ENCODE results near the gene DSTN. TPM values are rescaled to one million over a fixed set of nuclear protein-coding genes. Genes with fewer than 3 reads are reported as not detected.
A peak's percentile ranks its signal among the peaks of the same experiment; 100 is the strongest.

DSTN gene
- total and polyA plus RNA-seq, 4 donors: 174 to 405 (median 314) TPM

DNA sequence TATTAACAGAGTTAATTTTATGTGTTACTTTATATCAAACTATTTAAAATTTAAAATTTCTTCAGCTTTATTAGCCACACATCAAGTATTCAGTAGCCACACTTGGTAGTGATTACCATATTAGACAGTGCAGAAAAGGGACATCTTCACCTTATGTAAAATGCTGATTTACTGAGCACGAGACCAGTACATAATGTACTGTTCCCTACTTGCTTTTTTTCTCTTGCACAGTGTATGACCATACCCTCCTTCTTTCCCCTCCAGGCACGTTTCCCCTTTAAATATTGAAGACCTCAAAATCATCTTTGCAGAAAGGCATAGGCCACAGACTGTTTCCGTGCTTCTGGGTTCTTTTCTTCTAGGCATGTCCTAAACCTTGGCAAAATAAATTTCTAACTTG, 17.9 kb downstream of the DSTN start:
- no peak for DNase-seq (ENCODE audit: low read depth in 4 of 6, low spot score in 6 of 6)
- Histone ChIP-seq H3K4me1 (ENCODE audit: control insufficient read depth, insufficient read depth, low read length) (no peaks in the 10 kb centered on the region), H3K4me3 (ENCODE audit: low read depth, low read length) (no peak overlapping the region), H3K27ac (ENCODE audit: low read depth, low read length) (no peak overlapping the region), H3K36me3 (ENCODE audit: control insufficient read depth, insufficient read depth, low read length) (peaks cover 4% of the 10 kb centered on the region), H3K9me3 (ENCODE audit: control insufficient read depth, insufficient read depth, low read length) (no peaks in the 10 kb centered on the region), H3K27me3 (ENCODE audit: control insufficient read depth, insufficient read depth, low read length) (no peaks in the 10 kb centered on the region)
- WGBS (ENCODE audit: insufficient coverage): 50% methylated on average over 3 of the region's 3 CpGs

GRCh38 chr20:17589161-17589834, 19.4 kb downstream of the DSTN start:
- H3K4me3 ChIP-seq (ENCODE audit: low read depth, low read length): no peak overlapping the region
- WGBS (ENCODE audit: insufficient coverage): 83% methylated on average over 5 of the region's 8 CpGs
- no peak for DNase-seq (ENCODE audit: low read depth in 4 of 6, low spot score in 6 of 6)
- no peaks in the 10 kb centered on the region for H3K9me3 ChIP-seq (ENCODE audit: control insufficient read depth, insufficient read depth, low read length)
- no peaks in the 10 kb centered on the region for H3K4me1 ChIP-seq (ENCODE audit: control insufficient read depth, insufficient read depth, low read length)
- peaks cover 4% of the 10 kb centered on the region for H3K36me3 ChIP-seq (ENCODE audit: control insufficient read depth, insufficient read depth, low read length)
- H3K27me3 ChIP-seq (ENCODE audit: control insufficient read depth, insufficient read depth, low read length): no peaks in the 10 kb centered on the region
- H3K27ac ChIP-seq (ENCODE audit: low read depth, low read length): no peak overlapping the region

GRCh38 chr20:17590245-17590644, 20.4 kb downstream of the DSTN start:
- no peaks in the 10 kb centered on the region for H3K9me3 ChIP-seq (ENCODE audit: control insufficient read depth, insufficient read depth, low read length)
- 67% methylated on average over 1 of the region's 1 CpG for WGBS (ENCODE audit: insufficient coverage)
- no peak overlapping the region for H3K4me3 ChIP-seq (ENCODE audit: low read depth, low read length)

DNA sequence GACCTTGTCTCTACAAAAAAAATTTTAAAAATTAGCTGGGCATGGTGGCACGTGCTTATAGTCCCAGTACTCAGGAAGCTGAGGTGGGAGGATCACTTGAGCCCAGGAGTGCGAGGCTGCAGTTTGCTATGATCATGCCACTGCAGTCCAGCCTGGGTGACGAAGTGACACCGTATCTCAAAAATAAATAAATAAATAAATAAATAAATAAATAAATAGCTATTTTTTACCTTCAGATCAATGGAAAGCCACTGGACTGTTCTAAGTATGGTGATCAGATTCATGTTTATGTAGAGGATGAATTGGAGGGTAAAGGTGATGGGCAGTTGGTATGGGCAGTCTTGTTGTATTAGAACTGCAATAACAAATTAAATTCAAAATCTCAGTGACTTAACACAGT, 24.0 kb downstream of the DSTN start:
- Histone ChIP-seq H3K4me3 (ENCODE audit: low read depth, low read length) (no peak overlapping the region), H3K27ac (ENCODE audit: low read depth, low read length) (no peak overlapping the region), H3K36me3 (ENCODE audit: control insufficient read depth, insufficient read depth, low read length) (peaks cover 4% of the 10 kb centered on the region), H3K27me3 (ENCODE audit: control insufficient read depth, insufficient read depth, low read length) (no peaks in the 10 kb centered on the region), H3K9me3 (ENCODE audit: control insufficient read depth, insufficient read depth, low read length) (no peaks in the 10 kb centered on the region), H3K4me1 (ENCODE audit: control insufficient read depth, insufficient read depth, low read length) (no peaks in the 10 kb centered on the region)
- no peak for DNase-seq (ENCODE audit: low read depth in 4 of 6, low spot score in 6 of 6)
- 100% methylated on average over 1 of the region's 4 CpGs for WGBS (ENCODE audit: insufficient coverage)

More at GRCh38 chr20:17590245-17590644, 20.4 kb downstream of the DSTN start:
- no peak overlapping the region for H3K27ac ChIP-seq (ENCODE audit: low read depth, low read length)
- no peaks in the 10 kb centered on the region for H3K27me3 ChIP-seq (ENCODE audit: control insufficient read depth, insufficient read depth, low read length)
- peaks cover 4% of the 10 kb centered on the region for H3K36me3 ChIP-seq (ENCODE audit: control insufficient read depth, insufficient read depth, low read length)
- DNase-seq (ENCODE audit: low read depth in 4 of 6, low spot score in 6 of 6): no peak
- no peaks in the 10 kb centered on the region for H3K4me1 ChIP-seq (ENCODE audit: control insufficient read depth, insufficient read depth, low read length)

DNA sequence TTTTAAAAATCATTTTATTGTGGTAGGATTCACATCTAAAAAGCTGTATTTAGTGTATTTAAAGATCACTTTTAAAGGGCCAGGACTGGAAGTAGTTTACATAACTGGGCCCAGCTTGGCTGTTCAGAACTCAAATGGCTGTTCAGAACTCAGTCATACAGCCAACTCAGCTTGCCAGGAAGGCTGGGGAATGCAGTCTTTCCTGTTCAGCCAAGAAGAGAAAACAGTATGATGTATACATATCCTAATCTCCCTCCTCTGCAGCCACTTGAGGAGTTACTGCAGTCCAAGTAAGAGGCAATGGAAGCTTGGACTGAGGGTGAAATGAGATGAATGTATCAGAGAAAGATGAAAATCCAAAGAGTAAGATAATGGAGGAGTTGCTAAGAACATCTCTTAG, 24.6 kb downstream of the DSTN start:
- H3K27me3 ChIP-seq (ENCODE audit: control insufficient read depth, insufficient read depth, low read length): no peaks in the 10 kb centered on the region
- H3K4me3 ChIP-seq (ENCODE audit: low read depth, low read length): no peak overlapping the region
- no peak overlapping the region for H3K27ac ChIP-seq (ENCODE audit: low read depth, low read length)
- no peaks in the 10 kb centered on the region for H3K9me3 ChIP-seq (ENCODE audit: control insufficient read depth, insufficient read depth, low read length)
- H3K36me3 ChIP-seq (ENCODE audit: control insufficient read depth, insufficient read depth, low read length): peaks cover 4% of the 10 kb centered on the region
- DNase-seq (ENCODE audit: low read depth in 4 of 6, low spot score in 6 of 6): peak in 1 of 6 donors; percentile 53
- H3K4me1 ChIP-seq (ENCODE audit: control insufficient read depth, insufficient read depth, low read length): no peaks in the 10 kb centered on the region

- Histone ChIP-seq H3K9me3 (ENCODE audit: control insufficient read depth, insufficient read depth, low read length) (no peaks in the 10 kb centered on the region), H3K36me3 (ENCODE audit: control insufficient read depth, insufficient read depth, low read length) (peaks cover 4% of the 10 kb centered on the region), H3K4me1 (ENCODE audit: control insufficient read depth, insufficient read depth, low read length) (no peaks in the 10 kb centered on the region), H3K27ac (ENCODE audit: low read depth, low read length) (no peak overlapping the region), H3K4me3 (ENCODE audit: low read depth, low read length) (no peak overlapping the region), H3K27me3 (ENCODE audit: control insufficient read depth, insufficient read depth, low read length) (no peaks in the 10 kb centered on the region)
- WGBS (ENCODE audit: insufficient coverage): no CpG with 5 or more reads among the region's 2 CpGs
- peak in 1 of 6 donors; percentile 54 for DNase-seq (ENCODE audit: low read depth in 4 of 6, low spot score in 6 of 6)
These were observed 26.0 kb downstream of the DSTN start for GRCh38 chr20:17595856-17596255.

GRCh38 chr20:17598013-17598550, 28.2 kb downstream of the DSTN start:
- H3K9me3 ChIP-seq (ENCODE audit: control insufficient read depth, insufficient read depth, low read length): no peaks in the 10 kb centered on the region
- WGBS (ENCODE audit: insufficient coverage): no CpG with 5 or more reads among the region's 1 CpG
- H3K36me3 ChIP-seq (ENCODE audit: control insufficient read depth, insufficient read depth, low read length): peaks cover 3% of the 10 kb centered on the region
- no peaks in the 10 kb centered on the region for H3K4me1 ChIP-seq (ENCODE audit: control insufficient read depth, insufficient read depth, low read length)
- no peak overlapping the region for H3K4me3 ChIP-seq (ENCODE audit: low read depth, low read length)
- DNase-seq (ENCODE audit: low read depth in 4 of 6, low spot score in 6 of 6): no peak
- H3K27ac ChIP-seq (ENCODE audit: low read depth, low read length): no peak overlapping the region
- no peaks in the 10 kb centered on the region for H3K27me3 ChIP-seq (ENCODE audit: control insufficient read depth, insufficient read depth, low read length)

DNA sequence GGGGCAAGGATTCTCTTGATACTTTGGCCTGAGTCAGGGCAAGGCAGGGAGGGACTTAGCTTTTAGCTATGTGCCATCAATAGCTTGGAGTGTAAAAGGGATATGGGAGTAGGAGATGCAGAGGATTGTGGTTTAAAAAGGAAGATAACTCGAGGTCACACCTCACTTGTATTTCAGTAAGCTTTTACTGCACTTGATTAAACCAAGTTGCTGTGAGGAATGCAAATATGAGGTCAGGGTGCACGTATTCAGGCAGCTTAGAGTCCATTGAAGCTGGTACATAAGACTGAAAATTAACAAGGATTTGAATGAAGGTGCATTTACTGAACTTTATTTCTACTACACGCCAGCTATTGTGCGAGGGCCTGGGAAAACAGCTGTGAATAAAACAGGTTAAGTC, 32.1 kb downstream of the DSTN start:
- WGBS (ENCODE audit: insufficient coverage): no CpG with 5 or more reads among the region's 4 CpGs
- Histone ChIP-seq H3K4me3 (ENCODE audit: low read depth, low read length) (no peak overlapping the region), H3K27ac (ENCODE audit: low read depth, low read length) (no peak overlapping the region), H3K27me3 (ENCODE audit: control insufficient read depth, insufficient read depth, low read length) (no peaks in the 10 kb centered on the region), H3K4me1 (ENCODE audit: control insufficient read depth, insufficient read depth, low read length) (peaks cover 5% of the 10 kb centered on the region), H3K9me3 (ENCODE audit: control insufficient read depth, insufficient read depth, low read length) (no peaks in the 10 kb centered on the region), H3K36me3 (ENCODE audit: control insufficient read depth, insufficient read depth, low read length) (peaks cover 3% of the 10 kb centered on the region)
- DNase-seq (ENCODE audit: low read depth in 4 of 6, low spot score in 6 of 6): no peak

DNA sequence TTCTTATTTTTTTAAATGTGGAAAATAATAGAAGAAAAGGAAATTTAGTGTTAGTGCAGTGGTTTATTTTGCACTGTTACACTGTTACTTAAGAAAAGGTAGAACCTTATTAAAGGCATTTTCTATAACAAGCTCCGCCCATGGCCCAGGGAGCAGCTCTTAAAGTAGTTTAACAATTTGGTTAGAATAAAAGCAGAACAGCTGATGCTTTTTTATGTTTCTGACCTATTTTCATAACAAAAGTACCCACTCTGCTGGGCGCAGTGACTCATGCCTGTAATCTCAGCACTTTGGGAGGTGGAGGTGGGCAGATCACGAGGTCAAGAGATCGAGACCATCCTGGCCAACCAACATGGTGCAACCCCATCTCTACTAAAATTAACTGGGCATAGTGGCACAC, 32.6 kb downstream of the DSTN start:
- Histone ChIP-seq H3K36me3 (ENCODE audit: control insufficient read depth, insufficient read depth, low read length) (peaks cover 3% of the 10 kb centered on the region), H3K27ac (ENCODE audit: low read depth, low read length) (no peak overlapping the region), H3K27me3 (ENCODE audit: control insufficient read depth, insufficient read depth, low read length) (no peaks in the 10 kb centered on the region), H3K9me3 (ENCODE audit: control insufficient read depth, insufficient read depth, low read length) (no peaks in the 10 kb centered on the region), H3K4me3 (ENCODE audit: low read depth, low read length) (no peak overlapping the region), H3K4me1 (ENCODE audit: control insufficient read depth, insufficient read depth, low read length) (peaks cover 5% of the 10 kb centered on the region)
- DNase-seq (ENCODE audit: low read depth in 4 of 6, low spot score in 6 of 6): no peak
- 100% methylated on average over 2 of the region's 4 CpGs for WGBS (ENCODE audit: insufficient coverage)

DNA sequence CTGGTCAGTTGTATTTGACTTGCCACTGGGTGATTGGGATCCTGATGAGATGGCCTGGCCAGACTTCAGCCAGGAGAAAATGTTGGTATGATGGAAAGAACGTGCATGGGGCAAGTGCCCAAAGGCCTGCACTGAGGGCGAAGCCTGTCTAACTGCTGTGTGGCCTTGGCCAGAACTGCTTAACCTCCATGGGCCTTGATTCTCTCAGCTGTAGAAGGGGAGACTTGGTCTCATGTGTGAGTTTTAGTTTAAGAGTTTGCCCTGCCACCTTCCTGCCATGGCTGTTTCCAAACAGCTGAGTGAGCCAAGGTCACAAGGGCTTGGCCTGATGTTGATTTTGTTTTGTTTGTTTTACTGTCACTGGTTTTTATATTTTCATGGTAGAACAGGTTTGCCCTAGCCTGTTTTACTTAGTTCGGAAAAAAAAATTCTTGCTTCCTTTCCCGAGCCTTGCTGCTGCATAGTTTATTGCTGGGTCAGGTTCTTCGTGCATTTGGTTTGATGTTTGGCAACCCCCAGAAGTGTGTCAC, 35.3 kb downstream of the DSTN start:
- Histone ChIP-seq H3K36me3 (ENCODE audit: control insufficient read depth, insufficient read depth, low read length) (peaks cover 8% of the 10 kb centered on the region), H3K27ac (ENCODE audit: low read depth, low read length) (no peak overlapping the region), H3K4me1 (ENCODE audit: control insufficient read depth, insufficient read depth, low read length) (peaks cover 5% of the 10 kb centered on the region), H3K4me3 (ENCODE audit: low read depth, low read length) (no peak overlapping the region), H3K9me3 (ENCODE audit: control insufficient read depth, insufficient read depth, low read length) (no peaks in the 10 kb centered on the region), H3K27me3 (ENCODE audit: control insufficient read depth, insufficient read depth, low read length) (no peaks in the 10 kb centered on the region)
- 85% methylated on average over 2 of the region's 5 CpGs for WGBS (ENCODE audit: insufficient coverage)
- DNase-seq (ENCODE audit: low read depth in 4 of 6, low spot score in 6 of 6): no peak
